Mucosa of gallbladder (tissue), 1 donor: Measurements from ENCODE around the gene TMEM35A. TPM values are rescaled to one million over a fixed set of nuclear protein-coding genes. Genes with fewer than 3 reads are reported as not detected.

Experiments used
- total RNA-seq: library from RNA; stranded (reverse); gene quantifications from one replicate; pipeline ENCODE4 v1.2.1, GENCODE V29; 2021
- donor health status: DM: no; HTN: no; CAD: no.

The TMEM35A gene
- total RNA-seq, 1 donor from 2014 or later = 4.0 TPM

Other genes starting within 250 kb of the TMEM35A start
- gene NOX1, start 204.5 kb upstream of the TMEM35A start, total RNA-seq = not detected
- 0.26 TPM for gene XKRX, start 150.0 kb upstream of the TMEM35A start, total RNA-seq
- not detected for gene ARL13A, start 109.2 kb upstream of the TMEM35A start, total RNA-seq
- 26.8 TPM for gene TRMT2B, start 26.8 kb upstream of the TMEM35A start, total RNA-seq
- 1.3 TPM for gene CENPI, start 19.3 kb downstream of the TMEM35A start, total RNA-seq
- gene DRP2, start 140.9 kb downstream of the TMEM35A start, total RNA-seq = 0.29 TPM
- gene TAF7L, start 212.5 kb downstream of the TMEM35A start, total RNA-seq = not detected